SH-SY5Y (cell line): ENCODE results near the gene ITGB4.

Source experiments
- GATA2 ChIP-seq: IDR thresholded peaks from 2 replicates; pipeline ENCODE4 v1.6.1; 2011; ENCODE audit warnings: mild to moderate bottlenecking, low read depth, low read length
- GATA3 ChIP-seq: IDR thresholded peaks from 2 replicates; pipeline ENCODE4 v1.6.1; 2011; ENCODE audit warnings: low read depth, mild to moderate bottlenecking, low read length, moderate library complexity

- TF ChIP-seq GATA2 (no peak), GATA3 (no peak)
Observed at GRCh38 chr17:75695830-75696271, 25.4 kb upstream of the ITGB4 start.
